ENCODE results near the gene DMXL2.

The DMXL2 gene

GRCh38 chr15:51444807-51445206 is 177.8 kb downstream of the DMXL2 start:
- H3K9me3 ChIP-seq (ENCODE audit: low read length), result no peaks in the 10 kb centered on the region
- H3F3A ChIP-seq (ENCODE audit: insufficient read depth, low read length), result no peaks in the 10 kb centered on the region
- H3K79me2 ChIP-seq (ENCODE audit: insufficient read depth, low read length), result no peaks in the 10 kb centered on the region
- H3K27ac ChIP-seq (ENCODE audit: low read depth, low read length, poor library complexity, severe bottlenecking), result no peak overlapping the region
- no peaks in the 10 kb centered on the region for H3K27me3 ChIP-seq (ENCODE audit: insufficient read depth, low read length)
- H3K4me2 ChIP-seq (ENCODE audit: low read length), result no peak overlapping the region
- TF ChIP-seq CTCF (IDR thresholded peaks at IDR 0.05; ENCODE audit: low read length) (no peak), EZH2 (IDR thresholded peaks at IDR 0.05; ENCODE audit: borderline replicate concordance, low read length) (no peak)
- H2AFZ ChIP-seq (ENCODE audit: low read length), result no peak overlapping the region
- no peaks in the 10 kb centered on the region for H4K20me1 ChIP-seq (ENCODE audit: insufficient read depth, low read length)
- H3K9ac ChIP-seq (ENCODE audit: low read length), result no peak overlapping the region
- no peaks in the 10 kb centered on the region for H3K9me2 ChIP-seq (ENCODE audit: low read depth, low read length)
- no peak overlapping the region for H3K4me3 ChIP-seq (ENCODE audit: low read depth, low read length, poor library complexity, severe bottlenecking)
- no peaks in the 10 kb centered on the region for H3K4me1 ChIP-seq (ENCODE audit: insufficient read depth, low read length, severe bottlenecking)
- H3K36me3 ChIP-seq (ENCODE audit: insufficient read depth, low read length), result no peaks in the 10 kb centered on the region

GRCh38 chr15:51444112-51444511 is 178.5 kb downstream of the DMXL2 start:
- no peaks in the 10 kb centered on the region for H3K4me1 ChIP-seq (ENCODE audit: insufficient read depth, low read length, severe bottlenecking)
- TF ChIP-seq EZH2 (IDR thresholded peaks at IDR 0.05; ENCODE audit: borderline replicate concordance, low read length), result no peak
- TF ChIP-seq CTCF (IDR thresholded peaks at IDR 0.05; ENCODE audit: low read length), result no peak
- H3K36me3 ChIP-seq (ENCODE audit: insufficient read depth, low read length), result no peaks in the 10 kb centered on the region
- H3F3A ChIP-seq (ENCODE audit: insufficient read depth, low read length), result no peaks in the 10 kb centered on the region
- no peak overlapping the region for H2AFZ ChIP-seq (ENCODE audit: low read length)
- H3K4me2 ChIP-seq (ENCODE audit: low read length), result no peak overlapping the region
- H3K27ac ChIP-seq (ENCODE audit: low read depth, low read length, poor library complexity, severe bottlenecking), result no peak overlapping the region
- no peaks in the 10 kb centered on the region for H3K79me2 ChIP-seq (ENCODE audit: insufficient read depth, low read length)
- H3K9ac ChIP-seq (ENCODE audit: low read length), result no peak overlapping the region
- no peaks in the 10 kb centered on the region for H3K9me2 ChIP-seq (ENCODE audit: low read depth, low read length)
- H3K9me3 ChIP-seq (ENCODE audit: low read length), result no peaks in the 10 kb centered on the region
- H3K27me3 ChIP-seq (ENCODE audit: insufficient read depth, low read length), result no peaks in the 10 kb centered on the region
- no peaks in the 10 kb centered on the region for H4K20me1 ChIP-seq (ENCODE audit: insufficient read depth, low read length)
- no peak overlapping the region for H3K4me3 ChIP-seq (ENCODE audit: low read depth, low read length, poor library complexity, severe bottlenecking)

- no peak overlapping the region for H2AFZ ChIP-seq (ENCODE audit: low read length)
- H3K36me3 ChIP-seq (ENCODE audit: insufficient read depth, low read length), result no peaks in the 10 kb centered on the region
- no peak overlapping the region for H3K4me2 ChIP-seq (ENCODE audit: low read length)
- H3K4me1 ChIP-seq (ENCODE audit: insufficient read depth, low read length, severe bottlenecking), result no peaks in the 10 kb centered on the region
- no peaks in the 10 kb centered on the region for H3K79me2 ChIP-seq (ENCODE audit: insufficient read depth, low read length)
- TF ChIP-seq CTCF (IDR thresholded peaks at IDR 0.05; ENCODE audit: low read length), result no peak
- TF ChIP-seq EZH2 (IDR thresholded peaks at IDR 0.05; ENCODE audit: borderline replicate concordance, low read length), result no peak
- H3F3A ChIP-seq (ENCODE audit: insufficient read depth, low read length), result no peaks in the 10 kb centered on the region
- no peaks in the 10 kb centered on the region for H3K27me3 ChIP-seq (ENCODE audit: insufficient read depth, low read length)
- no peak overlapping the region for H3K9ac ChIP-seq (ENCODE audit: low read length)
- no peak overlapping the region for H3K4me3 ChIP-seq (ENCODE audit: low read depth, low read length, poor library complexity, severe bottlenecking)
- no peak overlapping the region for H3K27ac ChIP-seq (ENCODE audit: low read depth, low read length, poor library complexity, severe bottlenecking)
- no peaks in the 10 kb centered on the region for H4K20me1 ChIP-seq (ENCODE audit: insufficient read depth, low read length)
- H3K9me3 ChIP-seq (ENCODE audit: low read length), result no peaks in the 10 kb centered on the region
- H3K9me2 ChIP-seq (ENCODE audit: low read depth, low read length), result no peaks in the 10 kb centered on the region
Measured at GRCh38 chr15:51443282-51443914, 179.2 kb downstream of the DMXL2 start.

Data from OCI-LY1 (cell line).